Daoy (cell line): Measurements from ENCODE around the gene GTF2H1. TPM values are rescaled to one million over a fixed set of nuclear protein-coding genes. Genes with fewer than 3 reads are reported as not detected.
"Not testable (repeated sequence)": the region's sequence is repeated elsewhere in the genome, so short reads cannot be mapped to it uniquely, and the experiment has no call there.

Experiments
- DNase-seq: peaks from one replicate; pipeline ENCODE4 v3.0.0-alpha.2; 2015; ENCODE audit warnings: low read depth
- total RNA-seq: library from RNA; depleted of rRNA; stranded (reverse); fragments of >200 nt; shearing (Covaris generic); gene quantifications from 2 replicates; pipeline ENCODE4 v1.2.3, GENCODE V29; 2014

The GTF2H1 gene
- total RNA-seq, 1 experiment from 2014 or later, result 70.4 TPM

DNA sequence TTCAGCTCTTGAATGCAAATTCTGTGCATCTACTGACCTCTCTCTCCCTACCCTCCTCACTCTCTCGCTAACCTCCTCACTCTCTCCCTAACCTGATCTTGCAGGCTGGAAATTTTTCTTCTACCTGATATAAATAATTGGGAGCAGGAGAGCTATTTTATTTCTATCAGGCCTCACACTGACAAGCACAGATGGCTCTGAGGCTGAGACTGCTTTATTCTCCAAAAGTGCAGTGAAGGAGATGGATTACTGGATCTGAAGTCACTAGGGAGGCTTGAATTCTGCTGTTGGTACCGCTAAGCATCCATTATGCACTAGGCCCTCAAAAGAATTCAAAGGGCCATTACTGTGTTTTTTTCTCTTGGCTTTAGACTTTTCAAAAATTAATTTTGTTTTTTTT is 52.6 kb downstream of the GTF2H1 start:
- DNase-seq, result no peak

DNA sequence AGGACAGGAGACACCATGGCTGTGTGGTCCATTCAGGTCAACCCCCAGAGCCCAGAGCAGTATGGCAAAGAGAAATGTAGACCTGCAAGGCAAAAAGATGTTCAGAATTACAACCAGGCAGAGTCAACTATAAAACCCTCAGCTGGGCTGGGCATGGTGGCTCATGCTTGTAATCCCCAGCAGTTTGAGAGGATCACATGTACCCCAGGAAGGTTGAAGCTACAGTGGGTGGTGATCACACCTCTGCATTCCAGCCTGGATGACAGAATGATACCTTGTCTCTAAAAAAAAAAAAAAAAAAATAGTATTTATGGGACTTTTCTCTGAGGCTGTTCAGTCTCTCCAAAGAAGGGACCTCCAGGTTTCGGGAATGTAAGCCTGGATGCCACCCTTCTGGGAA is 53.6 kb downstream of the GTF2H1 start:
- DNase-seq, result no peak

DNA sequence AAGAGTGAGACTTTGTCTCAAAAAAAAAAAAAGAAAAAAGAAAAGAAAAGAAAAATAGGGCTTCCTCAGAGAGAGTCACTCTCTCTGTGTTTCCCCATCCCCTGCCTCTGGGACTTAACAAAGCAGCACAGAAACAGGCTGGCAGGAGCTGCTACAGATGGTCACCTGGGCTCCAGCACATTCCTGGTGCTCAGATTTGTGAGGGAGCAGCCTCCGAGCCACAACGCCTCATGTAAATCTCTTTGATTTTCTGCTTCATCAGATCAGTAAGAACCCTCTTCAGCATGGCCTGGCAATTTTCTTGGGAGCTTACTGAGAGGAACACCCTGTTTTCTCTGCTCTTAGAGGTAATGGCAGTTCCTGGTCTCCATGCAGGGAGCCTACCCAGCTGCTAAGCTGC is 56.8 kb downstream of the GTF2H1 start:
- no peak for DNase-seq

DNA sequence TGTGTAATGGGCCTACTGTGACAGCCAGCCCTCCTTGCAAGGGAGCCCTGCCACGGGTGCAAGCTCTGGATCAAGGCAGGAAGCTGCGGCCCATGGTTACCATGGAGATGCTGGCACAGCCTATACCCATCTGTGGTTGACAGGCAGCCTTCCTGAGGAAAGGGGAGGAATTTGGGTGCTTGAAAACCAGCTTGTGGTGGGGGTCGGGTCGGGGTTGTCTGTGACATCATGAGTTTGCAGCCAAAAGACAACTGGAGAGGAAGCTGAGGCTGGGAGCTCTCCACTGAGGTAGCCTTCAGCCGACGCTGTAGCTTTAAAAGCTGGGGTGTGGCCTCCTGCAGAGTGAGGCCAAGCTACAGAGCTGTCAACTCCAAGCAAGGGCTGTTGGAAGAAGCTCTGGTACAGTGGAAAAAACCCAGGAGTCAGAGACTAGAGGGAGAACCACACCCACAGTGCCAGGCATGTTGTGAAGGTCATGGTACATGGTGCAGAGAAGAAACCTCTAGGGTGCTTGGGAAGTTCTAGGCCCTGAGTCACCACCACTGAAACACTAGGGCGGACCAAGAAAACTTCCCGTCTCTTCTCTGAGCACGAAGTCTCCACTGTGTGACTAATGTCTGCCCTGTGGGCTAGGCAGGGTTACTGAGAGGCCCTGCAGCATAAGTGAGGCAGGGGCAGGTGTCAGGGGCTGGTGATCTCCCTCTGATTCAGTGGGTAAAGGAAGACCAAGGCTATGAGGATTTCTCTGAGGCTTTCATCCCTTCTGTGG is 61.2 kb downstream of the GTF2H1 start:
- peak; percentile 94 for DNase-seq

DNA sequence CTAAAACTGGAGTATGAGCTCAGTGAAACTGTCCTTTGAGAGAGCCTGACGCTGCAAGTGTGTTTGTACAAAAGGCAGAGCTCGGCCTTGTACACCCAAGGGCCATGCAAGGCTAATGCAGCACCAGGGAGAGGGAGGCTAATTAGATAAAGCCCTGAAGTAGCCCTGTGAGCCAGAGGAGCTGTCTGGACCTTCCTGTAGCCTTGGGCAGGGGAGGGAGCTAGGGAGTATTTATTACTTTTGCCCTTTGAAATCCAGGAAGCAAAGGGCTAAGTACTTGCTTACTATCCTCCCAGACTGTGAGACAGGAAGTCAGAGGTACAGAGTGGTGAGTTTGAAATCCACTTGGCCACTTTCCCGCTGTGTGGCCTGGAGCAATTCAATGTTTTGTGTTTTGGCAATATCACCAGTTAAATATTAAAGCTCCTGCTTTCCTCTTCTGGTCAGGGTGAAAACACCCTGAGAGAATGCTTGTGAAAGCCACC is 61.8 kb downstream of the GTF2H1 start:
- peak; percentile 82 for DNase-seq

DNA sequence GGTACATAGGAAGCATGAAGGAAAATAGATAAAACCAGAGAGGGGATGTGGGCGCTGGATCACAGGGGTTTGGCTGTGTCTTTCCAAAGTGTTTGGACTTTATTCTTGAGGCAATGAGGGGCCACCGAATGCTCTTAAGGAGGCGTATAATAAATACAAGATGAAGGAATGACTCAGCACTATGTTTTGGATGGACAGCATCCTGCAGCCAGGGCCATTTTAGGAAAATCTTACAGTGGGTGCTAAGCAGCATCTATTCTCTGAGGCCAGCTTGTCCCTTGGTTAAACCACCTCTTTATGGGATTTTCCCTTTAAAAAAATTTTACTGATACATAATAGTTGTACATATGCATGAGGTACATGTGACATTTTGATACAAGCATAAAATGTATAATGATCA is 67.7 kb downstream of the GTF2H1 start:
- no peak for DNase-seq

DNA sequence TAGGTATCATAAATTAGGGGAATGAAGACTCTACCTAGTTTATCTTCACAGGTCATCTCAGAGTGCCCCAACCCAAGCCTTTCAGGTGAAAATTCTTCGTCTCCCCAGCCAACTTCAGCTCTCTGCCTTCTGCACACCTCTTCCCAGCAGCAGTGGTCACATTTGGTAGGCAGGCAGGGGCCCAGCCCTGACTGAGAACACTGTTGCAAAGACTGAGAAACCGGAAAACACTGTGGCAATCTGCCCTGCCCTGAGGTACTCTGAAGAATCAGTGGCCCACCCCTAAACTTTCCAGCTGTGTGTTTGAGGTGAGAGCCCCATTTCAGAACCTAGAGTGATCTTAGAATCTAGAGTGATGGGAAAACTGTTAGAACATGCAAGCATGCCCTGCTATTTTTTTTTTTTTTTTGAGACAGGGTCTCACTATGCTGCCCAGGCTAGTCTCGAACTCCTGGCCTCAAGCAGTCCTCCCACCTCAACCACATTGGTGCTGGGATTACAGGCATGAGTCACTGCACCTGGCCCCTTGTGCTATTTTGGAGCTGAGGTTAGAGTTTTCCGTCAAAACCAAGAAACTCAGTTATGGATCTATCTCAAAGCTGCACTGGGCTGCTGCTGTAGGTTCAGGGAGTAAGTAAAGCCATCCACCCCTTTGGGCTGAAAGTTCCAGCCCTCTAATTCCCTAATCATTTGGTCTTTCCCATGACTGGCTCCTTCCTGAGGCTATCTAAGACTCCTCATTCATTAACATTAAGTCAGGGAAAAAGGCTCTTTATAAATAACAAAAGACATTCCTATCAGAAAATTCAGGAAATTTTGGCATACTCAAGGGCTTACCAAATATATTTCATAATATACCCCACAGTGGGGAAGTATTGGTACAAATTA is 70.3 kb downstream of the GTF2H1 start:
- no peak for DNase-seq

DNA sequence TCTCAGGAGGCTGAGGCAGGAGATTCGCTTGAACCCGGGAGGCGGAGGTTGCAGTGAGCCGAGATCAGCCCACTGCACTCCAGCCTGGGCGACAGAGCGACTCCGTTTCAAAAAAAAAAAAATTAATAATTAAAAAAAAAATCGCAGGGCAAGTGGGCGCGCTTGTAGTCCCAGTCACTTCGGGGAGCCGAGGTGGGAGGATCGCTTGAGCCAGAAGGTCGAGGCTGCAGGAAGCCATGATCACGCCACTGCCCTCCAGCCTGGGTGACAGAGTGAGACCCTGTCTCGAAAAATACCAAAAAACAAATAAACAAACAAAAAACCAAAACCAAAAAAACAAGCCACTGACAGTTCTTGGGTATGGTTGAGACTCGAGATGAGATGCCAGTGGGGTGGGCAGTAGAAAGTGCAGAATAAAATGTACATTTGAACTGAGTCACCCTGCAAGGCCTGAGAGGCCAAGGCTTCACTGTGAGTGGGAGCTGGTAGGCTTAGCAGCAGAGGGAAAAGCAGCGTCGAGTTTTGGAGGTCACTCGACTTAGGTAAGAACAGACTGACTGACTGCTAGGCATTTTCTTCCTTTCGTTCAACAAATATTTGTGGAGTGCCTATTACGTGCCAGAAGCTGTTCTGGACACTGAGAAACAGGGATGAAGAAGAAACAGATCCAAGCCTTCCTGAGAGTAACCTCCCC is 71.4 kb downstream of the GTF2H1 start:
- DNase-seq, result no peak

DNA sequence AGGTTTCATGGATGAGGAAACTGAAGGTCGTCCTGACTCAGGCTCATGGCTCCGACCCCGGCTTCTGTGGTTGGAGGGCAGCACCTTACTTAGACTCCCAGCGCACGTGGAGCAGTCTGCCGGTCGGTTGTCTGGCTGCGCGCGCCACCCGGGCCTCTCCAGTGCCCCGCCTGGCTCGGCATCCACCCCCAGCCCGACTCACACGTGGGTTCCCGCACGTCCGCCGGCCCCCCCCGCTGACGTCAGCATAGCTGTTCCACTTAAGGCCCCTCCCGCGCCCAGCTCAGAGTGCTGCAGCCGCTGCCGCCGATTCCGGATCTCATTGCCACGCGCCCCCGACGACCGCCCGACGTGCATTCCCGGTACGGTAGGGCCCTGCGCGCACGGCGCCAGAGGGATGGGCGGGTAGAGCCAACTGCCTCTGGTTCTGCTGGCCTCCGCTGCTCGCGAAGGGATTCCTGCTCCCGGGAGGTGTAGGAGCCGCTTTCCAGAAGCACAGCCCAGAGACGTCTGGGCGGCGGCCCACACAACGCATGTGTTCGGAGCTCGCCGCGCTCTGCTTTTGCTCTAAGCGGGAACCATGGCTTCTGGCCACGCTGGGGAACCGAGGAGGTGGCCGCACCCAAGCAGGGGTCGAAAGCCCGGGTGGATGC is 72.0 kb downstream of the GTF2H1 start, which contains the start of gene LDHA:
TSS of gene LDHA (plus strand) at position 289 of the 653 bp plus-strand sequence. CDS start 2,280 bp downstream, outside the sequence.
- DNase-seq, result peak; percentile 98

DNA sequence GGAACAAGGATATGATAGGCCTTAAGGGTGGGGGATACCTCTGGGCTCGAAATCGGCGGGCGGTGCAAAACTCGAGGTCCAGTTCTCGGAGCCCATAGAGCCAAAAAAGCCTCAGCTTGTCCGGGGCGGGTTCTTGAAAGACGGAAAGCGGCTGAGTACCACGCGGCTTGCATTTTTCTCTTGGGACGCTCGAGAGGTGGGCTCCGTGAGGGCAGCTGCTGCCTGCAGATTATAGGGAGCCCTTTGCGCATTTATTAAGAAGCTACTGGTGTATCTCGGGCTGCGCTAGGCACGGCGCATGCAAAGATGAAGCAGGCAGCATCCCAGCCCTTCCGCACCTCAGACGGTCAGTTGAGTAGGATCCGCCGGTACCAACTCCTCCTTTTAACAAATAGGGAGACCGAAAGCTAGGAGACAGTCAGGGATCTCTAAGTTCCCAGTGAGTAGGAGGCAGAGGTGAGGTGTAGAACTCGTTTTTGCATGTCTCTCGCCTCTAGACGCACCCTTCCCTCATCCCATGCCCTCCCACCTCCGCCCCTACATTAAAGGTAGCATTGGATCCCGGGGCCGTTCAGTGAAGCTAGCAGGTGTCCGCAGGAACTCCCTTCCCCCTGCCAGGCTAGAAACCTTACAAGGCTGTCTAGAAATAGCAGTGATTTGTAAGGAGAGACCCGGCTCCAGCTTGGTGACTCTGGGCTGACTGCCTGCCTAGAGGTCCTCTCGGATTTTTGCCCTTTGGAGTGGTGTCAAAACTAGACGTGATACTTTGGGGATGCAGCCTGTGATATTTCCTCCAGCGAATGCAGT is 72.8 kb downstream of the GTF2H1 start:
- peak; percentile 20 for DNase-seq

DNA sequence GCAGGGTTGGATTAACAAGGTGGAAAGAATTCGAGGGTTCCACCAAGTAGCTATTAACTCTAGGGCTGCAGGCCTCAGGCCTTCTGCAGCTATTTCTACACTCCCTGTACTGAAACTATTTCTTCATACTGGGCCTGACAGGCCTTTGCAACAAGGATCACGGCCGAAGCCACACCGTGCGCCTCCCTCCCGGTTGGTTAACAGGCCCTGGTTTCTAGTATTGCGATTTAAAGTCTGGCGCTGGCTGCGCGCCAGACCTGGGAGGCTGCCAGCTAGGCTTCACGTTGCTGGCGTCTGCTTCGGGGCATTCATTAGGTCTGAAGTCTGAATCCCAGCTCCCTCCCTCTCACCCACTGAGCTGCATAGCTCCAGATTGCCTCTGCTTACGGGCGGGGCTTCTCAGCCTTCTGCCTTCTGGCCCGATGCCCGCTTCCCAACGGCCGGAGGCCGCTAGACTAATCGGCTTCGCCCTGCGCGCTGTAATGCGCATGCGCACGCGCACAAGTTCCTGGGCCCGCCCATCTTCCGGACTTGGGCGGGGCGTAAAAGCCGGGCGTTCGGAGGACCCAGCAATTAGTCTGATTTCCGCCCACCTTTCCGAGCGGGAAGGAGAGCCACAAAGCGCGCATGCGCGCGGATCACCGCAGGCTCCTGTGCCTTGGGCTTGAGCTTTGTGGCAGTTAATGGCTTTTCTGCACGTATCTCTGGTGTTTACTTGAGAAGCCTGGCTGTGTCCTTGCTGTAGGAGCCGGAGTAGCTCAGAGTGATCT is 73.6 kb downstream of the GTF2H1 start:
- DNase-seq, result peak; percentile 99

DNA sequence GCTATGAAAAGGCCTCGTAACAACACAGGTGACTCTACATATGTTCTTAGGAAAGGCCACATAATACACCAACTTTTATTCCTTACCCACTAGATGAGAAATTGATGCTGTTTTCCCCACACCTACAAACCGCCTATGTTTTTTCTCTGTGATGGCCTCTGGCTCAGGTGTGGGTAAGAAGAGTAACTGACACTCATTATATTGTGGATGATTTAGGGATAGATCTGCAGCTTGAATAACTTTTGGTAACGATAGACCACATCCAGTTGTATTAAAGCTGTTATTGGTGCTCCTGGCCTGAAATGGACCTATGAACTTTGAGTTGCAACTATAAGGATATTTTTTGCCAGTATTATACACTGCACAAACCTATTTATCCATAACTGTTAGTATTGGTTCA is 75.6 kb downstream of the GTF2H1 start:
- no peak for DNase-seq

DNA sequence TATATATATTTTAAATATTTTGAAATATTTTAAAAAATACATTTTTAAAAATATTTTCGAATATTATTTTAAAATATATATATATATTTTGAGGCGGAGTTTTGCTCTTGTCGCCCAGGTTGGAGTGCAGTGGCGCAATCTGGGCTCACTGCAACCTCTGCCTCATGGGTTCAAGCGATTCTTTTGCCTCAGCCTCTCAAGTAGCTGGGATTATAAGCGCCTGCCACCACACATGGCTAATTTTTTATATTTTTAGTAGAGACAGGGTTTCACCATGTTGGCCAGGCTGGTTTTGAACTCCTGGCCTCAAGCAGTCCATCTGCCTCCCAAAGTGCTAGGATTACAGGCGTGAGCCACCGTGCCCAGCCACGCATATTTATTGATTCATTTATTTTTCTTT is 78.7 kb downstream of the GTF2H1 start:
- not testable (repeated sequence) for DNase-seq

DNA sequence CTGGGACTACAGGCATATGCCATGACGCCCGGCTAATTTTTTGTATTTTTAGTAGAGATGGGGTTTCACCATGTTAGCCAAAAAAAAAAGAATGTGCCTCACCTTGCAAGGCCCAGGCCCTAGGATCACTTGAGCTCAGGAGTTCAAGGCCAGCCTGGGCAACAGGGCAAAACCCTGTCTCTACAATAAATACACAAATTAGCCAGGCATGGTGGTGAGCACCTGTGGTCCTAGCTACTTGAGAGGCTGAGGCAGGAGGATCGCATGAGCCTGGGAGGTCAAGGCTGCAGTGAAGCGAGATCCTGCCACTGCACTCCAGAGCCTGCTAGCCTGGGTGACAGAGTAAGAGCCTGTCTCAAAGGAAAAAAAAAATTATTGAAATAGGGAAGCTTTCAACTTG is 81.7 kb downstream of the GTF2H1 start:
- DNase-seq, result no peak

DNA sequence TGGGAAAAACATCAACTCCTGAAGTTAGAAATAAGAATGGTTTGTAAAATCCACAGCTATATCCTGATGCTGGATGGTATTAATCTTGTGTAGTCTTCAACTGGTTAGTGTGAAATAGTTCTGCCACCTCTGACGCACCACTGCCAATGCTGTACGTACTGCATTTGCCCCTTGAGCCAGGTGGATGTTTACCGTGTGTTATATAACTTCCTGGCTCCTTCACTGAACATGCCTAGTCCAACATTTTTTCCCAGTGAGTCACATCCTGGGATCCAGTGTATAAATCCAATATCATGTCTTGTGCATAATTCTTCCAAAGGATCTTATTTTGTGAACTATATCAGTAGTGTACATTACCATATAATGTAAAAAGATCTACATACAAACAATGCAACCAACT is 85.0 kb downstream of the GTF2H1 start:
- peak; percentile 24 for DNase-seq

DNA sequence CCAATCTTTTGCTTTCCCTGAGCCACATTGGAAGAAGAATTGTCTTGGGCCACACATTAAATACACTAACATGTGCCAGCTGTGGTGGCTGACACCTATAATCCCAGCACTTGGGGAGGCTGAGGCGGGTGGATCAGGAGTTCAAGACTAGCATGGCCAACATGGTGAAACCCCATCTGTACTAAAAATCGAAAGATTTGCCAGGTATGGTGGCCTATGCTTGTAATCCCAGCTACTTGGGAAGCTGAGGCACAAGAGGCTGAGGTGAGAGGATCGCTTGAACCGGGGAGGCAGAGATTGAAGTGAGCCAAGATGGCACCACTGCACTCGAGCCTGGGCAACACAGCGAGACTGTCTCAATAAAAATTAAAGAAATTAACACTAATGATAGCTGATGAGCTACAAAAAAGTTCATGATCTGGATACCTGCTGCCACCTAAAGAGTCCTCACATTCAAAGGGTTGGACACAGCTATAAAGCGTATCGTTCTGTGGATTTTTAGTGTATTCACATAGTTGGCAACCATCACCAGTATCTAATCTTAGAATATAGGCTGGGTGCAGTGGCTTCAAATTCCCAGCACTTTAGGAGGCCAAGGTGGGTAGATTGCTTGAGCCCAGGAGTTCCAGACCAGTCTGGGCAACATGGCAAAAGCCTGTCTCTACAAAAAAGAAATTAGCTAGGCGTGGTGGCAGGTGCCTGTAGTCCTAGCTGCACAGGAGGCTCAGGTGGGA is 86.4 kb downstream of the GTF2H1 start:
- no peak for DNase-seq

DNA sequence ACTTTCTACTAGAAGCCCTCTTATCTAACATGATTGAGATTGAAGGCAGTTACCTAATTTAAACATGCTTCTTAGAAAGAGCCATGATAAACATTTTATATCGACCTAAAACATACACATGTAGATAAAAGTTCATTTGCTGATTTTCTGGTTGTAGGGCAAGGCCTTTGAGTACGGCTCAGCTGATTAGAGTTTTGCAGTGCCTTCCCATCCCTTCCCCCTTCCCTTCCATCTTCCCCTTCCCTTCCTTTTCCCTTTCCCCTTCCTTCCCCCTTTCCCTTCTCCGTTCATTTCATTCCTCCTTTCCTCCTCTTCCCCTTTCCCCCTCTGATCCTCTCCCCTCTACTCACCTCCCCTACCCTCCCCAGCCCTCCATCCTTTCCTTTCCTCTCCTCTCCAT is 94.1 kb downstream of the GTF2H1 start:
- DNase-seq, result no peak
